Measurements from ENCODE around the gene APBB2. TPM values are rescaled to one million over a fixed set of nuclear protein-coding genes. Genes with fewer than 3 reads are reported as not detected.

The APBB2 gene
- total RNA-seq, 1 donor, result 92.3 TPM

DNA sequence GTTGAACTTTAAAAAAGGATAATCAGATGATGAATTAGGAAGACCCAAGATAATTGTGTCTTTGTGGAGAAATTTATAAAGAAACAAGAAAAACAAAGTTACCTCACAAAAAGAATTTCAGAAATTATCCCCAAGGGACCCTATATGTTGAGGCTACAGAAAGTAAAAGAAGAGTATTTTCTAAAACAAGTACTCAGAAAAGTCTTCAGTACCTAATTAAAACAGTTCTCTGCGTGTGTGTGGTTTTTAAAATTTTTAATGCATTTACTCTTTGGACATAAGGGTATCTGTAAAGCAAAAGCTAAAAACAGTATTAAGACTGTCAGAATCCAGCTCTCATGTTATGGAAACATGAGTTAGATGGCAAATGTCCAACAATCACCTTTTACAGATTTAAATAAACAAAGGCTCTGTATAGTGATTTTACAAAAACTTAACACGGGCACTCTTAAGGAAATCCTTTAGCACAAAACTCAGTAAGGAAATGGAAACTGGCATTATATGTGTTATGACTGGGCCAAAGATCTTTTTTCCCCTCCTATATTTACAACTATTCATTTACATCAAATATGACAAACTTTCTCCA is 277.1 kb downstream of the APBB2 start:
- Histone ChIP-seq H3K27me3 (ENCODE audit: insufficient read depth, low read length) (no peaks in the 10 kb centered on the region), H2AFZ (ENCODE audit: low read length) (no peak overlapping the region), H3K9me3 (ENCODE audit: low read depth, low read length) (no peaks in the 10 kb centered on the region), H3K4me3 (ENCODE audit: insufficient read depth, low read length) (no peak overlapping the region), H4K20me1 (ENCODE audit: insufficient read depth, low read length) (no peaks in the 10 kb centered on the region), H3K4me2 (ENCODE audit: insufficient read depth, low read length) (no peak overlapping the region), H3K4me1 (ENCODE audit: insufficient read depth, low read length) (peaks cover 8% of the 10 kb centered on the region), H3K36me3 (ENCODE audit: insufficient read depth, low read length) (peaks cover 16% of the 10 kb centered on the region), H3K27ac (ENCODE audit: low read depth, low read length) (no peak overlapping the region), H3K79me2 (ENCODE audit: insufficient read depth, low read length) (no peaks in the 10 kb centered on the region)
- no peak for DNase-seq (ENCODE audit: insufficient read length, low spot score, missing footprints)
- TF ChIP-seq, protein P1, sequence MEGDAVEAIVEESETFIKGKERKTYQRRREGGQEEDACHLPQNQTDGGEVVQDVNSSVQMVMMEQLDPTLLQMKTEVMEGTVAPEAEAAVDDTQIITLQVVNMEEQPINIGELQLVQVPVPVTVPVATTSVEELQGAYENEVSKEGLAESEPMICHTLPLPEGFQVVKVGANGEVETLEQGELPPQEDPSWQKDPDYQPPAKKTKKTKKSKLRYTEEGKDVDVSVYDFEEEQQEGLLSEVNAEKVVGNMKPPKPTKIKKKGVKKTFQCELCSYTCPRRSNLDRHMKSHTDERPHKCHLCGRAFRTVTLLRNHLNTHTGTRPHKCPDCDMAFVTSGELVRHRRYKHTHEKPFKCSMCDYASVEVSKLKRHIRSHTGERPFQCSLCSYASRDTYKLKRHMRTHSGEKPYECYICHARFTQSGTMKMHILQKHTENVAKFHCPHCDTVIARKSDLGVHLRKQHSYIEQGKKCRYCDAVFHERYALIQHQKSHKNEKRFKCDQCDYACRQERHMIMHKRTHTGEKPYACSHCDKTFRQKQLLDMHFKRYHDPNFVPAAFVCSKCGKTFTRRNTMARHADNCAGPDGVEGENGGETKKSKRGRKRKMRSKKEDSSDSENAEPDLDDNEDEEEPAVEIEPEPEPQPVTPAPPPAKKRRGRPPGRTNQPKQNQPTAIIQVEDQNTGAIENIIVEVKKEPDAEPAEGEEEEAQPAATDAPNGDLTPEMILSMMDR (IDR thresholded peaks at IDR 0.05; ENCODE audit: extremely low read depth, low read depth, low read length), result no peak

DNA sequence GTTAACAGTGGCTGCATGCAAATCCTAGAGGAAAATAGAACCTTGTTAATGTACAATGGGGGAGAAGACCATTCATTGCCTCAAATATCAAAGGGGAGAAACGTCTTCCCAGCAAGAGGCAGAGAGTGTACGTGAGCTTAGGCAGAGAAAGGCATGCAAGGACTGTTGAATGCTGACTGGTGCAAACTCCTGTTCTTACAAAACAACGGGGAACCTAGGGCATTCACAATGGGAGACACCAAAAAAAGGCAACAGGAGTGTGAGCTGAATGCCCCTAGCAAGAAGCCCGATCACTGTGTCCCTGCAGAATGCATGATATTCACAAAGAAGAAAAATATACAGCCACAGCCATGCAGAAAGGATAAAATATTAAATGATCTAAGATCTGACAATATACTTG is 279.7 kb downstream of the APBB2 start:
- peaks cover 16% of the 10 kb centered on the region for H3K36me3 ChIP-seq (ENCODE audit: insufficient read depth, low read length)

DNA sequence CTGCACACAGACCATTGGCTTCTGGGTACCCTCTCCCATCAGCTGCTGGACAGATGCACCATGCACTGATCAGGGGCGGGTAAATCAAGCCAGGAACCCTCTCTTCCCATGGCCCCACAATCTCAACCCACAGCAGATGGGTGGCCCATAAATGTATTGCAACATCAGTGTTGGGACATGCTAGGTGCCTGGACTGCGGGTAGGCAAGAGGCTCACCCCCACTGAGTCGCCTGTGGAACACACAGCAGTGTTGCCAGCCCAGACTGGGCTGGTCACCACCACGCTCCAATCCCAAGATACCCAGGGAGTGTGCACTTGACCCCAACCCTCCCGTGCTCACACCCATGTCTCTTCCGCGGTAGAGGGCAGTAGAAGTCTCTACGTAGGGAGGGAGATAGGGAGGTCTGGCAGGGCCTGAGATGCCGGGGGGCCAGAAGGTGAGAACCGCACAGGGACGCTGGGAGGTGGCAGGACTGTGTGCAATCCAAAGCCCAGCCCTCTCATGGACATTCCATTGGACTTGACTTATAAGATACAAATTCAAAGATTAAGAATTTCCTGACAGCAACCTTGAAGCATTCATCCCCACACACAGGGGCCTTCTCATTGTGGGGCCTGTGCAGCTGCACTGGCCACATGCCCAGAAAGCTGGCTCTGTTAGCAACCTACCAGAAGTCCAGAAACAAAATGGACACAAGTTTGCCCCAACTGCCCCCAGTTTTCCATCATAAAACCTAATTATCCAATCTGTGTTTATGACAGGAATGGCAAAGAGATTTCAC is 280.9 kb downstream of the APBB2 start:
- H3K9me3 ChIP-seq (ENCODE audit: low read depth, low read length), result no peaks in the 10 kb centered on the region
- TF ChIP-seq, protein P1 (IDR thresholded peaks at IDR 0.05; ENCODE audit: extremely low read depth, low read depth, low read length), result no peak
- H3K4me1 ChIP-seq (ENCODE audit: insufficient read depth, low read length), result no peaks in the 10 kb centered on the region
- no peaks in the 10 kb centered on the region for H4K20me1 ChIP-seq (ENCODE audit: insufficient read depth, low read length)
- H2AFZ ChIP-seq (ENCODE audit: low read length), result no peak overlapping the region
- H3K27me3 ChIP-seq (ENCODE audit: insufficient read depth, low read length), result no peaks in the 10 kb centered on the region
- DNase-seq (ENCODE audit: insufficient read length, low spot score, missing footprints), result no peak
- no peaks in the 10 kb centered on the region for H3K79me2 ChIP-seq (ENCODE audit: insufficient read depth, low read length)
- no peak overlapping the region for H3K4me2 ChIP-seq (ENCODE audit: insufficient read depth, low read length)
- peaks cover 16% of the 10 kb centered on the region for H3K36me3 ChIP-seq (ENCODE audit: insufficient read depth, low read length)
- no peak overlapping the region for H3K4me3 ChIP-seq (ENCODE audit: insufficient read depth, low read length)
- H3K27ac ChIP-seq (ENCODE audit: low read depth, low read length), result no peak overlapping the region

More for the DNA sequence above, 279.7 kb downstream of the APBB2 start:
- H2AFZ ChIP-seq (ENCODE audit: low read length), result no peak overlapping the region
- no peaks in the 10 kb centered on the region for H4K20me1 ChIP-seq (ENCODE audit: insufficient read depth, low read length)
- no peak overlapping the region for H3K4me3 ChIP-seq (ENCODE audit: insufficient read depth, low read length)
- H3K9me3 ChIP-seq (ENCODE audit: low read depth, low read length), result no peaks in the 10 kb centered on the region
- no peak for DNase-seq (ENCODE audit: insufficient read length, low spot score, missing footprints)
- H3K4me2 ChIP-seq (ENCODE audit: insufficient read depth, low read length), result no peak overlapping the region
- H3K27me3 ChIP-seq (ENCODE audit: insufficient read depth, low read length), result no peaks in the 10 kb centered on the region
- no peaks in the 10 kb centered on the region for H3K79me2 ChIP-seq (ENCODE audit: insufficient read depth, low read length)
- no peak overlapping the region for H3K27ac ChIP-seq (ENCODE audit: low read depth, low read length)
- H3K4me1 ChIP-seq (ENCODE audit: insufficient read depth, low read length), result no peaks in the 10 kb centered on the region
- TF ChIP-seq, protein P1 (IDR thresholded peaks at IDR 0.05; ENCODE audit: extremely low read depth, low read depth, low read length), result no peak

GRCh38 chr4:40931841-40932240 is 282.5 kb downstream of the APBB2 start:
- no peaks in the 10 kb centered on the region for H3K27me3 ChIP-seq (ENCODE audit: insufficient read depth, low read length)
- peaks cover 16% of the 10 kb centered on the region for H3K36me3 ChIP-seq (ENCODE audit: insufficient read depth, low read length)
- no peak overlapping the region for H3K27ac ChIP-seq (ENCODE audit: low read depth, low read length)
- H3K4me3 ChIP-seq (ENCODE audit: insufficient read depth, low read length), result no peak overlapping the region
- no peak for DNase-seq (ENCODE audit: insufficient read length, low spot score, missing footprints)
- H4K20me1 ChIP-seq (ENCODE audit: insufficient read depth, low read length), result no peaks in the 10 kb centered on the region
- TF ChIP-seq, protein P1 (IDR thresholded peaks at IDR 0.05; ENCODE audit: extremely low read depth, low read depth, low read length), result no peak
- no peak overlapping the region for H2AFZ ChIP-seq (ENCODE audit: low read length)
- H3K9me3 ChIP-seq (ENCODE audit: low read depth, low read length), result no peaks in the 10 kb centered on the region
- H3K4me1 ChIP-seq (ENCODE audit: insufficient read depth, low read length), result peaks cover 2% of the 10 kb centered on the region
- no peaks in the 10 kb centered on the region for H3K79me2 ChIP-seq (ENCODE audit: insufficient read depth, low read length)
- H3K4me2 ChIP-seq (ENCODE audit: insufficient read depth, low read length), result no peak overlapping the region

Data from osteoblast (primary cell).